SK-N-MC (cell line): ENCODE results near the gene POLR2C.

Experiments
- EZH2 ChIP-seq: fragments of 200-600 bp; sonication (generic); IDR thresholded peaks from one replicate; pipeline ENCODE4 v1.6.1; 2017; ENCODE audit warnings: antibody characterized with exemption
- POLR2AphosphoS5 ChIP-seq: IDR thresholded peaks from 2 replicates; pipeline ENCODE4 v1.6.1; 2012; ENCODE audit warnings: mild to moderate bottlenecking, low read depth, low read length, borderline replicate concordance

GRCh38 chr16:57505169-57505568 lies 42.7 kb downstream of the POLR2C start:
- TF ChIP-seq EZH2 (no peak), POLR2AphosphoS5 (no peak)
